ENCODE data around the gene PDE3A.

PDE3A gene

DNA sequence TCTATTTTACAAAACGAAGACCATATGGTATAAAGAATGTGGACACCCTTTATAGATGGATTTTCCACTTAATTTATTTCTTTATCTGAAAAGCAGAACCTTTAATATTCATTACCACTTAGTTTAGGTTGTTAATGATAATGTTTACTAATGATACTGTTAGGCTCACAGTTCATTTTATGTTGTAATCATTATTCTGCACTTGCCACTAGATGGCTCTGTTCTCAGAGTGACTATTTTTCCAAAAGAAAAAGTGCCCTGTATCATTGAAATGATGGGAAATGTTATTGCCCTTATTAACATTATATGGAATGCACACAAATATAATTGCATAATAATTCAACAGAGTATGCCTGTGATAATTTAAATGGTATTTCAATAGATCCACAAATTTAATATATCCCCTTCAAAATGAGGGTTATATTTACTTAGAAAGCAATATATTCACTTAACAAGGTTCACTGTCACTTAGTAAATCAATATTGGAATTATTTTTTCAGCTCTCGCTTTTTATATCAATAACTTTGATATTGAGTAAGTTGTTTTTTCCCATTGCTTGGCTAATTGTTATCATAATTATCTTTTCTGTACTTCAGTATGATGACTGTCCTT, 95.7 kb downstream of the PDE3A start:
- no peak for DNase-seq

GRCh38 chr12:20469300-20469699, 101.0 kb downstream of the PDE3A start:
- no peak for DNase-seq

- DNase-seq = no peak
These were observed 101.4 kb downstream of the PDE3A start for GRCh38 chr12:20469756-20470155.

DNA sequence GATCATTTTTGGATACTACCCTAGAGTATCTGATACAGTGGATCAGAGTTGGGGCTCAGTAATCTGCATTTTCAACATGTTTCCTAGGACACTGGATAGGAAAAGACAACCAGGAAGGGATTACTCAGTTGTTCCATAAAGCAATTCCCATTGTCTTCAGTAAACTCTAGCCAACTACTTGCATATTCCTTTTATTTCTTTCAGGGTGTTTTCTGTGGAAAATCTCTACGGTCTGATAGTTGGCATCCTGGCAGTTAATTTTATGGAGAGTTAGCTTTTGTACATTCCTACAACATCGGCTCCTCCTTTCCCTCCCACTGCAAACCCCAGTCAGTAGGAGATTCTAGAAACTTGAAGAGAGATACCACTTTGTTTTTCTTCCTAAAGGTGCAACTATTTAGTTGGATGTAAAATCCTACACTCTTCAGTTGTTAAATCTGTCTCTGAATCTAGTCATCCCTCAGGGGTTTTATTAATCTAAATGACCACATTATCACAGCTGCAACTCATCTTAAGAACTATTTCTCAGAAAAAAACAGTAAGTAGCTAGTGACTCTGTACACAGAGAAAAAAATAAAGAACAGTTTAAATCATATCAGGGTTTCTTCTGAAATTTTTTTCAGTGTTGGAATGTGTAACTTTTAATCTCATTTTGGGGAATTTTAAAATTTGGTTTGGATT, 103.9 kb downstream of the PDE3A start:
- no peak for DNase-seq

GRCh38 chr12:20473133-20473532, 104.8 kb downstream of the PDE3A start:
- no peak for DNase-seq

DNA sequence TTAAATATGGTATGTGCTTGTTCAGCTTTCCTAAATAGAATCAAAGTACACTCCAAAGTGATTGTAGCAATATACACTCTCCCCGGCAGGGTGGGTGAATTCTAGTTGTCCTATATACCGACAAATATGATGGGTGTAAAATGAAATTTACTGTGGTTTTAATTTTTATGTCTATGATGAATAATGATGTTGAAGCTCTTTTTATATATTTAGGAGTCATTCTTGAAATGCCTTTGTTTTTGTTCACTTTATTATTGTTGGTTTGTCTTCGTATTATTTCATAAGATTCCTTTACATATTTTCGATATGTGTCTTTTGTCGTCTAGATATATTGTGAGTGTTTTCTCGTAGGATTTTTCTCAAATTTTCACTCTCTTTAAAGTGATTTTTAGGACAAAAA, 105.7 kb downstream of the PDE3A start:
- no peak for DNase-seq

DNA sequence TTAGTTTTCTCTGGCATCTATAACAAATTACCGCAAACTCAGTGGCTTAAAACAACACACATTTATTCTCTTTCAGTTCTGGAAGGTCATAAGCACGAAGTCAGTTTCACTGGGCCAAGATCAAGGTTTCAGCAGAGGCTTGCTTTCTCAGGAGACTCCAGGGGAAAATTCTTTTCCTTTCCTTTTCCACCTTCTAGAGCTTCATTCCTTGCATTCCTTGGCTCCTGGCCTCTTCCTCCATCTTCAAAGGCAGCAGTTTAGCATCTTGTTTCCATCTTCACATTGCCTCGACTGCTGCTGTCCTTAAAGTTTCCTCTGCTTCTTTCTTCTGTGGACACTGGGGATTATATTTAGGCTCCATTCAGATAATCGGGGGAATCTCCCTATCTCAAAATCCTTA, 106.1 kb downstream of the PDE3A start:
- no peak for DNase-seq

- DNase-seq = no peak
These were observed 107.2 kb downstream of the PDE3A start for GRCh38 chr12:20475542-20475941.

DNA sequence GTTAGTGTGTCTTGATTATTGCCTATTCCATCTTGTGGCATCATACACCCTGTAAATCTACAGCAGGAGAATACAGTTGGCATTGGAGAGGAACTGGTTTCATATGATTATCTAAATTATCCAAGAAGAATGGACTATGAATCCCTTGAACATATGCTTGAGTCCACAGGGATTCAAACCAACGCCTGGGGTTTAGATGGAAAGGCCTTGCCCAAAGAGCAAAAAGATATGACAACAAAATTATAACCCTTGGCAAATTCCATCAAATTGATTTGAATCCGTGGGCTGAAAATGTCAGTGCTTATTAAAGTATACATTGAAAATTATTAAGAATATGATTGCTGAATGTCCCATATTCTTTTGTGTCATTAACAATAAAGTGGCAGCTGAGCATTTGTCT, 108.2 kb downstream of the PDE3A start:
- no peak for DNase-seq

DNA sequence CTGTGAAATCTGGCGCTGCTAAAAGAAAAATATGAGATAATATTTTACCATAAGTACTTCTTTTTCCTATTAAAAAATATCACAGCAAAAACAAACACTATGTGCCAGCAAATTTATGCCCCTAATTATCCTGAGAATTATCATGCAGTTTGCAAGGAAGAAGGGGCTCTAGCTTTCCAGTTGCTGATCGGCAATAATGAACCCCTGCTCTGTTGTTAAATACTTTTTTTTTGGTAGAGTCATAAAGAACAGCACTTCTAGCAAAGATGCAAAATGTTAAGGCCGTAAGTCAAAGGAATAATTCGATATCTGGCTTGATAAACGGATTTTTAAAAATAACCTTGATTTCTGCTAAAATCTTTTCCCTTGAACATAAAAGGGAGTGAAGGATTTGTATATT, 108.9 kb downstream of the PDE3A start:
- no peak for DNase-seq

DNA sequence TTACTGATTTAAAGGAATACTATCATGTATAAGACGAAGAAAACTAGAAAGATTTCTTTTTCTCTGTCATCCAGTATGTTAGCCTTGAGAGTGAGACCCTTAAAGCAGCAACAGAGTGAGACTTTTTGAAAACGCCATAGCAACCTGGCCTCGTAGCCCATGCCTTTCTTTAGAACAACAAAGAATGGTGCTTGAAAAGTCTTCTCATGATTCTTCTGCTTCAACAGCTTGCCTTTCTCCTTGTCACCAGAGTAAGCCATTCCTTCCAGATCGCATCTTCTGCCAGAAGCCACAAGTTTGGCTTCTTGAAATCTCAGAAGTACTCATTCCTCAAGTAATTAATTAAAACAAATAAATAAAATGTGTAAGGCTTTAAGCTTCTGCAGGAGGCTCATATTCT, 109.3 kb downstream of the PDE3A start:
- DNase-seq = no peak

GRCh38 chr12:20482491-20483054, 114.2 kb downstream of the PDE3A start:
- no peak for DNase-seq

DNA sequence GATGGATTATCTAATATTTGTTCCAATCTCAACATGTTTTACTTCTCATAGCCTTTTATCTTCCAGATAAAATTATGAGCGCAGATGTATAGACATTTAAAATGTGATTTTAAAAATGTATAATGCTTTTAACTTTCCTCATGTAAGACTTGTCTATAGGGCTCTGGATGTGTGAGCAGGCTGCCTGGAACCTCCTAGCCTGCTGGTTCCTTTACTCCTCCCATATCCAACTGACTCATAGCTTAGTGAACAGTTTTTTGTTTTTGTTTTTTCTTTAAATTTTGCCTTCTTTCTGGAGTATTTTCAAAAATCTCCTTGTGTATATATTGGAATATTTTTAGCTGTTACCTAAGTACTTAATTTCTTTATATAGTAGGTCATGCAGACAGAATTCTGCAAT, 115.4 kb downstream of the PDE3A start:
- no peak for DNase-seq

DNA sequence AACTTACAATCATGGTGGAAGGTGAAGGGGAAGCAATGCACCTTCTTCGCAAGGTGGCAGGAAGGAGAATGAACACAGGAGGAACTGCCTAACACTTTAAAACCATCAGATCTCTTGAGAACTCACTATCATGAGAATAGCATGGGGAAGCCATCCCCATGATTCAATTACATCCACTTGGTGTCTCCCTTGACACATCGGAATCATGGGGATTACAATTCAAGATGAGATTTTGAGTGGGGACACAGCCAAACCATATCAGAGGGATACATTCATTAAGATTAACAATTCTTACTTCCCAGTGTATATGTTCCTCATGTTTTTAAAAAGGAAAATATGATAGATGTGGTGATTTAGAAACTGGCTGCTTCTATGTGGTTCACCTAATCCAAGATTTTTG, 117.9 kb downstream of the PDE3A start:
- no peak for DNase-seq

GRCh38 chr12:20487519-20487918, 119.2 kb downstream of the PDE3A start:
- DNase-seq = no peak

DNA sequence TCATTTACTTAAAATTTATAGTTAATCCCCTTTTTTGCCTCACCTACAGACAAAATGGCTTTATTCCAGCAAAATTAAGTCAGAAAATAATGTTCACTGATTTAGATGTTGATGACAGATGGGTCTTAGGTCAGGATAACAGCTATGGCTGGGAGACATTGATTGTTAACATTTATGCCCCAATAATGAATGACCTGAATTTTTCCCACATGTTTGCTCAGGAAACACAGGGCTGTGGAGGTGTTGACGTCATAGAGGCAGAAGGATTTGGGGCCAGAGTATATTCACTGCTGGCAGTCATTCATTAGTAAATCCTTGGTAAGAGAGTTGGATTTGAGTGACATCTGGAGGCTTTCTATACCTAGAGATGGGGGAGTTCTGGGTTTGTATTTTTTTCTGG, 121.3 kb downstream of the PDE3A start:
- DNase-seq = no peak

DNA sequence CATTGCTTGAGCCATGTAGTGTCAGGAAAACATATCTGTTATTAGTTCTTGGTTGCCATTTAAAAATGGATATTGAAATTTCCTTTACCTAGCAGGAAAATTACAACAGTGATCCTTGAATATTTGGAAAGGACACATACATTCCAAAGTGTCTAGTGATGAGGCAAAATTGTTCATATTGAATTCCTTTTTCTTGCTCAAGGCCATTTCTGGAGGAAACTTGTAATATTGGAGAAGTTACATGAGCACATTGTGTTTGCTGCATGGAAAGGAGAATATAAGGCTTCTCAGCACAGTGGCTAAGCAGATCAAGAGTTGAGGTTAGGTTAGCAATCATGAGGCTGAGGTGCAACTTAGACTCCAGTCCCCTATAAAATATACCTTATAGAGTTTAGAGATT, 121.9 kb downstream of the PDE3A start:
- DNase-seq = no peak

DNA sequence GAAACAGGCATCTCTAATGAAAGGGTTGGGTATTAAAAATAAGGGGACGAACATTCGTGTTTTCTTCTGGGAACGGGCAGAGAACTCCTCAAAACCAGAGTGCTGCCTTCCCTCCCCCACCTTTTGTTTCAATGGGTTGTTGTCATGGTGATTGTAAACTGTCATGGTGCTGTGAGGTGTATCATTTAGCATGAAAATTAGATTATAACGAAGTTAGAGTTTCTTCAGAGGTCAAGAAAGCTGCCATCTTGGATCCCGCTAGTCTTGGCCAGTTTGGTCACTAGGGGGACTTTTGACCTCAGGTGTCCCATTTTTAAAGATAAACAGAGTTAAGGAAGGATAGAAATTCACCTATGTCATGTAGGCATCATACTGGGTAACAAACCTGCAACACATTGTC, 123.0 kb downstream of the PDE3A start:
- no peak for DNase-seq

DNA sequence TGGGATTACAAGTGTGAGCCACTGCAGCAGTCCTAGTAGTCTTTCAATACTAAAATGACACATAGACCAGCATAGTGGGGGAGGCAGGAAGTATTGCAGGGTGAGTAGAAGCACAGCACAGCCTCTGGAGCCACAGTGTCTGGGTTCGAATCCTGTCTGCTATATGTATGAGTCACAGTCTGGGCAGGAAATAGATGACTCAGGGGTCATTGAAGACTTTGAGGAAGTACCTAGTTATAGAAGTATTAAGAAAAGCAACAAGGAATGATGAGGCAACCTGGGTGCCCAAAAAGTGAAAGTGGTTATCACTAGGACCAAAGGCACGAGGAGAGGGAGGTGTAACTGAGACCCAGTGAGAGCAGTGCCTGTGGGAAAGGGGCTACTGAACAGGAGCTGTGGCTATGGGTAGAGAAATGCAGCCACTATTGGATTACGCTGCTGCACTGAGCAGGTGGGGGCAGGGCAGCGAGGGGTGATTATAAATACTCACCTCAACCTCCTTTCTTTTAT, 124.0 kb downstream of the PDE3A start:
- no peak for DNase-seq

- no peak for DNase-seq
These were observed 125.6 kb downstream of the PDE3A start for GRCh38 chr12:20493934-20494333.

- DNase-seq = no peak
These were observed 126.5 kb downstream of the PDE3A start for GRCh38 chr12:20494851-20495250.

- DNase-seq = no peak
These were observed 127.7 kb downstream of the PDE3A start for GRCh38 chr12:20495997-20496396.

DNA sequence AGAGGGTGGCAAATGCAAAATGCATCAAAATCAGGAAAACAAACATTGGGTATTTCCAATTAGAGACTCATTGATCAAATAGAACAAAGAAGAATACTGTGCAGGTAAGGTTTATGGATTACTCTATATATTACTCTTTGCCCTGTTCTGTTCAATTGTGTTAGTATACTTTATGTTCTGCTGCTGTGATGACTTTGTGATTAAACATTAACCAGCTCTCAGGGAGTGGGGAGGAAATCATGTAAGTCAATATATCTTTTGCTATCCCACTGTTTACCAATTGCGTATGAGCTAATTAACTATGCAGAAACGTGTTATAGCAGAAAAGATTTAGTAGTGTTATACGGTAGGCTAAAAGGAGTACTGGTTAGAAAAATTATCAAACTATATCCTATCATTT, 129.4 kb downstream of the PDE3A start:
- DNase-seq = no peak

DNA sequence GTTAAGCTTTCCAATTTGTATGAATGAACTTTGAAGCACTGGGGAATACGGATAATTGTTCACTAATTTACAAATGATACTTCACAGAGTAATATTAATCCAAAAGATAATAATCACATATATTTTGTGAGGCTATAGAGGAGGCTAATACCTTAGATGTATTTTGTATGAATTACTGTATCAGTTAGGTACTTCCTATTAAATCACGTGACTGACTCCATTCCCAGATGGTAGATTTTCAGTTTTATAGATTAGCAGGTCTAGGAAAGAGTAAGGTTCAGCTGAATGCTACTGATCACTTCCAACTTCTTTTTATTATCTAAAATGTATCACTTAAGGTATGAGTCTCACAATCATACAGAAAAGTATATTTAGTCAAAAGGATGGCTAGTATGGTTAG, 133.6 kb downstream of the PDE3A start:
- DNase-seq = no peak

GRCh38 chr12:20503858-20504257, 135.5 kb downstream of the PDE3A start:
- no peak for DNase-seq
